Measurements from ENCODE around the gene AKR1C8.

The AKR1C8 gene

GRCh38 chr10:5198386-5198785 is 13.4 kb upstream of the AKR1C8 start:
- no peak for ATAC-seq (ENCODE audit: insufficient read depth, low read depth)

GRCh38 chr10:5196702-5197113 is 11.8 kb upstream of the AKR1C8 start, which contains the start of gene AKR1C4:
AKR1C4 (plus strand) TSS chr10:5196837; CDS start chr10:5196868, 31 bp downstream.
- Histone ChIP-seq H3K79me2 (ENCODE audit: insufficient read depth, low read length) (no peaks in the 10 kb centered on the region), H3K36me3 (ENCODE audit: insufficient read depth, low read length) (no peaks in the 10 kb centered on the region), H4K20me1 (ENCODE audit: insufficient read depth, low read length) (no peaks in the 10 kb centered on the region), H3K9me3 (ENCODE audit: insufficient read depth, low read length, severe bottlenecking) (no peaks in the 10 kb centered on the region), H3K4me1 (ENCODE audit: insufficient read depth, low read length) (no peaks in the 10 kb centered on the region), H3K9ac (ENCODE audit: low read depth, low read length) (no peak within 1 kb of the TSS), H2AFZ (ENCODE audit: low read depth, low read length) (no peak within 1 kb of the TSS), H3K27me3 (ENCODE audit: insufficient read depth, low read length, poor library complexity) (no peaks in the 10 kb centered on the region), H3K27ac (ENCODE audit: low read length) (no peak within 1 kb of the TSS), H3K4me2 (ENCODE audit: insufficient read depth, low read length) (no peak within 1 kb of the TSS), H3K4me3 (ENCODE audit: low read depth in 1 of 2, low read length in 2 of 2) (no peak within 1 kb of the TSS)
- ATAC-seq (ENCODE audit: insufficient read depth, low read depth) (no peak), DNase-seq (no peak)
- no peak for TF ChIP-seq CTCF (IDR thresholded peaks at IDR 0.05; ENCODE audit: borderline replicate concordance, extremely low read depth, low read length, poor library complexity, severe bottlenecking)
- no peak for TF ChIP-seq EZH2 (IDR thresholded peaks at IDR 0.05; ENCODE audit: borderline replicate concordance, low read depth, low read length, severe bottlenecking)

More at GRCh38 chr10:5198386-5198785, 13.4 kb upstream of the AKR1C8 start:
- Histone ChIP-seq H3K4me3 (ENCODE audit: low read depth in 1 of 2, low read length in 2 of 2) (no peak overlapping the region), H3K9me3 (ENCODE audit: insufficient read depth, low read length, severe bottlenecking) (peaks cover 6% of the 10 kb centered on the region), H3K36me3 (ENCODE audit: insufficient read depth, low read length) (no peaks in the 10 kb centered on the region), H3K27me3 (ENCODE audit: insufficient read depth, low read length, poor library complexity) (no peaks in the 10 kb centered on the region), H3K4me2 (ENCODE audit: insufficient read depth, low read length) (no peak overlapping the region), H2AFZ (ENCODE audit: low read depth, low read length) (no peak overlapping the region), H3K9ac (ENCODE audit: low read depth, low read length) (no peak overlapping the region), H3K79me2 (ENCODE audit: insufficient read depth, low read length) (no peaks in the 10 kb centered on the region), H3K27ac (ENCODE audit: low read length) (no peak overlapping the region), H4K20me1 (ENCODE audit: insufficient read depth, low read length) (no peaks in the 10 kb centered on the region), H3K4me1 (ENCODE audit: insufficient read depth, low read length) (no peaks in the 10 kb centered on the region)
- TF ChIP-seq CTCF (IDR thresholded peaks at IDR 0.05; ENCODE audit: borderline replicate concordance, extremely low read depth, low read length, poor library complexity, severe bottlenecking) (no peak), EZH2 (IDR thresholded peaks at IDR 0.05; ENCODE audit: borderline replicate concordance, low read depth, low read length, severe bottlenecking) (no peak)
- DNase-seq = no peak

GRCh38 chr10:5195727-5196374 is 10.9 kb upstream of the AKR1C8 start:
- H4K20me1 ChIP-seq (ENCODE audit: insufficient read depth, low read length) = no peaks in the 10 kb centered on the region
- H3K79me2 ChIP-seq (ENCODE audit: insufficient read depth, low read length) = no peaks in the 10 kb centered on the region
- no peak overlapping the region for H3K4me2 ChIP-seq (ENCODE audit: insufficient read depth, low read length)
- no peaks in the 10 kb centered on the region for H3K9me3 ChIP-seq (ENCODE audit: insufficient read depth, low read length, severe bottlenecking)
- DNase-seq (no peak), ATAC-seq (ENCODE audit: insufficient read depth, low read depth) (no peak)
- no peak overlapping the region for H3K4me3 ChIP-seq (ENCODE audit: low read depth in 1 of 2, low read length in 2 of 2)
- H3K9ac ChIP-seq (ENCODE audit: low read depth, low read length) = no peak overlapping the region
- H3K27me3 ChIP-seq (ENCODE audit: insufficient read depth, low read length, poor library complexity) = no peaks in the 10 kb centered on the region
- H3K36me3 ChIP-seq (ENCODE audit: insufficient read depth, low read length) = no peaks in the 10 kb centered on the region
- H3K27ac ChIP-seq (ENCODE audit: low read length) = no peak overlapping the region
- H3K4me1 ChIP-seq (ENCODE audit: insufficient read depth, low read length) = no peaks in the 10 kb centered on the region
- H2AFZ ChIP-seq (ENCODE audit: low read depth, low read length) = no peak overlapping the region
- no peak for TF ChIP-seq CTCF (IDR thresholded peaks at IDR 0.05; ENCODE audit: borderline replicate concordance, extremely low read depth, low read length, poor library complexity, severe bottlenecking)
- no peak for TF ChIP-seq EZH2 (IDR thresholded peaks at IDR 0.05; ENCODE audit: borderline replicate concordance, low read depth, low read length, severe bottlenecking)

Data from DND-41 (cell line).